Keratinocyte (primary cell): ENCODE results near the gene RNF8. TPM values are rescaled to one million over a fixed set of nuclear protein-coding genes. Genes with fewer than 3 reads are reported as not detected.

ENCODE experiments used
- DNase-seq: peaks from one replicate; pipeline ENCODE4 v3.0.0-alpha.2; 2011; ENCODE audit warnings: low read depth, missing footprints, low spot score
- FAIRE-seq: peaks from 2 replicates; lab custom pipeline; 2011; peaks lifted over from hg19 to GRCh38; lab: Jason Lieb, UNC
- H2AFZ ChIP-seq: 2 replicates; pipeline ENCODE4 v1.6.0; 2012; ENCODE audit warnings: low read length, control low read depth, inconsistent platforms; ENCODE audit not compliant: control insufficient read depth
- H3K27ac ChIP-seq: 2 replicates; pipeline ENCODE4 v1.5.1; 2011; ENCODE audit warnings: low read length; ENCODE audit not compliant: control insufficient read depth, insufficient read depth
- H3K27me3 ChIP-seq: 3 replicates; pipeline ENCODE4 v1.6.0; 2011; ENCODE audit warnings: low read length; ENCODE audit not compliant: control insufficient read depth, insufficient read depth; ENCODE audit errors: extremely low read depth
- H3K36me3 ChIP-seq, 2 experiments: 2 replicates in 1 of 2; 3 replicates in 1 of 2; pipeline ENCODE4 v1.5.1; 2011; ENCODE audit warnings: low read length in 2 of 2, mild to moderate bottlenecking in 1 of 2; ENCODE audit not compliant: control insufficient read depth in 2 of 2, insufficient read depth in 2 of 2; ENCODE audit errors: extremely low read depth in 1 of 2
- H3K4me1 ChIP-seq: 3 replicates; pipeline ENCODE4 v1.5.1; 2011; ENCODE audit warnings: low read length; ENCODE audit not compliant: control insufficient read depth, insufficient read depth; ENCODE audit errors: extremely low read depth
- H3K4me2 ChIP-seq: 3 replicates; pipeline ENCODE4 v1.6.0; 2011; ENCODE audit warnings: low read depth, low read length; ENCODE audit not compliant: control insufficient read depth, insufficient read depth; ENCODE audit errors: extremely low read depth
- H3K4me3 ChIP-seq, 3 experiments: fragments of 200-600 bp in 1 of 3; sonication (generic) in 1 of 3; 2 replicates in 2 of 3; 3 replicates in 1 of 3; pipeline ENCODE4 v1.5.1; 2011 to 2016; ENCODE audit warnings: low read length in 3 of 3, mild to moderate bottlenecking in 3 of 3, control low read depth in 2 of 3, inconsistent platforms in 1 of 3, low read depth in 1 of 3, mixed read lengths in 1 of 3, mixed run types in 1 of 3, moderate library complexity in 1 of 3; ENCODE audit not compliant: control insufficient read depth in 2 of 3, insufficient read depth in 2 of 3; ENCODE audit errors: extremely low read depth in 1 of 3
- H3K79me2 ChIP-seq: 2 replicates; pipeline ENCODE4 v1.6.0; 2012; ENCODE audit warnings: low read length; ENCODE audit not compliant: control insufficient read depth, insufficient read depth
- H3K9ac ChIP-seq: 3 replicates; pipeline ENCODE4 v1.6.0; 2011; ENCODE audit warnings: low read length; ENCODE audit not compliant: control insufficient read depth, insufficient read depth; ENCODE audit errors: extremely low read depth
- H3K9me1 ChIP-seq: 3 replicates; pipeline ENCODE4 v1.6.0; 2011; ENCODE audit warnings: low read length; ENCODE audit not compliant: control insufficient read depth, insufficient read depth; ENCODE audit errors: extremely low read depth
- H3K9me3 ChIP-seq: 2 replicates; pipeline ENCODE4 v1.5.1; 2012; ENCODE audit warnings: low read depth, low read length; ENCODE audit not compliant: control insufficient read depth
- H4K20me1 ChIP-seq: 3 replicates; pipeline ENCODE4 v1.6.0; 2011; ENCODE audit warnings: low read length; ENCODE audit not compliant: control insufficient read depth, insufficient read depth; ENCODE audit errors: extremely low read depth
- EZH2 ChIP-seq: IDR thresholded peaks from one replicate; pipeline ENCODE4 v1.6.1; 2012; ENCODE audit warnings: inconsistent platforms, mild to moderate bottlenecking, low read length, moderate library complexity
- dilution Hi-C: fragments of 300-500 bp; cut with MboI; formaldehyde crosslinking; loops from one replicate; pipeline ENCODE4 v1.7.0; 2020; ENCODE audit warnings: low sequenced_read_pairs; ENCODE audit not compliant: extremely low pct_ligation_motif_present
- polyA plus RNA-seq, 5 experiments: library from polyadenylated mRNA; depleted of rRNA in 3 of 5; stranded (reverse) in 3 of 5; stranded (forward) in 1 of 5; unstranded in 1 of 5; fragments of >200 nt; gene quantifications; 1 replicate in 1 of 5; 2 replicates in 3 of 5; 3 replicates in 1 of 5; pipeline versions ENCODE4 v1.2.1 to v1.2.3, GENCODE V29; 2011 to 2012; ENCODE audit warnings: missing spikeins in 2 of 5, low read depth in 1 of 5, low replicate concordance in 1 of 5
- TF ChIP-seq, protein P1 (sequence below), 3 experiments: IDR thresholded peaks in 1 of 3; conservative IDR thresholded peaks in 1 of 3; optimal IDR thresholded peaks in 1 of 3; 2 replicates in 2 of 3; 3 replicates in 1 of 3; pipeline versions ENCODE3 to v1.5.1; 2011; ENCODE audit warnings: low read length in 3 of 3, mild to moderate bottlenecking in 3 of 3, moderate library complexity in 2 of 3, control low read depth in 1 of 3, inconsistent platforms in 1 of 3; ENCODE audit not compliant: insufficient read depth in 2 of 3; ENCODE audit errors: extremely low read depth in 1 of 3

The RNF8 gene
- polyA plus RNA-seq, 1 donor (not counting 4 experiments of a cell fraction or from before 2014, with no cell fraction given), result 34.5 TPM

DNA sequence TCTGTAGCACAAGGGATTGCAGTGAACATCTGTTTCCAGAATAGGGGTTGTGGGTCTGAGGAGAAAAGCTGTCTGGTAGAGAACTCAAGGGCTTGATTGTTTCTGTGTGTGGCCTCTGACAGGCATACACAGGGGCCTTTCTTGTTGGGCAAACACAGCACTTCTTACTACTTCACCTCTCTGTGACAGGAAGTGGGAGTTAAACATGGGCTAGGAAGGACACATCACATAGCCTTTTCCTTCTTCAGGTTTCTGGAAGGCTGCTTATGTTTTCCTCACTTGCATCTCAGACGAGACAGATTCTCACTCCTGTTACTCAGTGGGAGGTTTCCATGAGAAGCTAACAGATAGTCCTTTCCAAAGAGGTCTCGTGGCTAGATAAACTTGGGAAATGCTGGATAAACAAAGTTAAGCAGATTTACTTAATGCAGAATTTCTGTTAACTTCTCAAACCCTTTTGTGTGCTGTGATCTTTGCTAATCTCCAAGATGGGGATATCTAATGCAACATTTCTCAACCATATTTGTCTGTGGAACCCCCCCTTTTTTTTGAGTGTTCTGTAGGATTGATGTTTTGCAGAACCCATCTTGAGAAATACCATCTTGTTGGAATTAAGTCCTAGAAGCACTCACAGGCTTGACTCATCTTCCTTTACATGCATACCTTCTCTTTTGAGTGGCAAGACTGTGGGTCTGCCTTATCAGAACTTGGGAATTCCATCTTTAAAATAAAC lies 41.9 kb upstream of the RNF8 start:
- no peaks in the 10 kb centered on the region for H3K79me2 ChIP-seq
- no peaks in the 10 kb centered on the region for H3K4me1 ChIP-seq
- no peaks in the 10 kb centered on the region for H4K20me1 ChIP-seq
- TF ChIP-seq, protein P1, sequence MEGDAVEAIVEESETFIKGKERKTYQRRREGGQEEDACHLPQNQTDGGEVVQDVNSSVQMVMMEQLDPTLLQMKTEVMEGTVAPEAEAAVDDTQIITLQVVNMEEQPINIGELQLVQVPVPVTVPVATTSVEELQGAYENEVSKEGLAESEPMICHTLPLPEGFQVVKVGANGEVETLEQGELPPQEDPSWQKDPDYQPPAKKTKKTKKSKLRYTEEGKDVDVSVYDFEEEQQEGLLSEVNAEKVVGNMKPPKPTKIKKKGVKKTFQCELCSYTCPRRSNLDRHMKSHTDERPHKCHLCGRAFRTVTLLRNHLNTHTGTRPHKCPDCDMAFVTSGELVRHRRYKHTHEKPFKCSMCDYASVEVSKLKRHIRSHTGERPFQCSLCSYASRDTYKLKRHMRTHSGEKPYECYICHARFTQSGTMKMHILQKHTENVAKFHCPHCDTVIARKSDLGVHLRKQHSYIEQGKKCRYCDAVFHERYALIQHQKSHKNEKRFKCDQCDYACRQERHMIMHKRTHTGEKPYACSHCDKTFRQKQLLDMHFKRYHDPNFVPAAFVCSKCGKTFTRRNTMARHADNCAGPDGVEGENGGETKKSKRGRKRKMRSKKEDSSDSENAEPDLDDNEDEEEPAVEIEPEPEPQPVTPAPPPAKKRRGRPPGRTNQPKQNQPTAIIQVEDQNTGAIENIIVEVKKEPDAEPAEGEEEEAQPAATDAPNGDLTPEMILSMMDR (optimal IDR thresholded peaks at IDR 0.05 in 1 of 3, IDR thresholded peaks at IDR 0.05 in 1 of 3, conservative IDR thresholded peaks at IDR 0.05 in 1 of 3; ENCODE audit: extremely low read depth in 1 of 3, insufficient read depth in 2 of 3, low read length in 3 of 3), result no peak
- TF ChIP-seq EZH2, result no peak
- H3K27ac ChIP-seq, result no peak overlapping the region
- no peak overlapping the region for H3K9ac ChIP-seq
- H3K9me1 ChIP-seq, result no peaks in the 10 kb centered on the region
- no peak overlapping the region for H2AFZ ChIP-seq
- H3K36me3 ChIP-seq, result peaks cover 24 to 26% of the 10 kb centered on the region in 2 experiments
- no peak overlapping the region for H3K4me3 ChIP-seq
- H3K4me2 ChIP-seq, result no peak overlapping the region
- FAIRE-seq (no peak), DNase-seq (no peak)
- dilution Hi-C loops, result no loop called here
- H3K27me3 ChIP-seq, result no peaks in the 10 kb centered on the region
- no peaks in the 10 kb centered on the region for H3K9me3 ChIP-seq

DNA sequence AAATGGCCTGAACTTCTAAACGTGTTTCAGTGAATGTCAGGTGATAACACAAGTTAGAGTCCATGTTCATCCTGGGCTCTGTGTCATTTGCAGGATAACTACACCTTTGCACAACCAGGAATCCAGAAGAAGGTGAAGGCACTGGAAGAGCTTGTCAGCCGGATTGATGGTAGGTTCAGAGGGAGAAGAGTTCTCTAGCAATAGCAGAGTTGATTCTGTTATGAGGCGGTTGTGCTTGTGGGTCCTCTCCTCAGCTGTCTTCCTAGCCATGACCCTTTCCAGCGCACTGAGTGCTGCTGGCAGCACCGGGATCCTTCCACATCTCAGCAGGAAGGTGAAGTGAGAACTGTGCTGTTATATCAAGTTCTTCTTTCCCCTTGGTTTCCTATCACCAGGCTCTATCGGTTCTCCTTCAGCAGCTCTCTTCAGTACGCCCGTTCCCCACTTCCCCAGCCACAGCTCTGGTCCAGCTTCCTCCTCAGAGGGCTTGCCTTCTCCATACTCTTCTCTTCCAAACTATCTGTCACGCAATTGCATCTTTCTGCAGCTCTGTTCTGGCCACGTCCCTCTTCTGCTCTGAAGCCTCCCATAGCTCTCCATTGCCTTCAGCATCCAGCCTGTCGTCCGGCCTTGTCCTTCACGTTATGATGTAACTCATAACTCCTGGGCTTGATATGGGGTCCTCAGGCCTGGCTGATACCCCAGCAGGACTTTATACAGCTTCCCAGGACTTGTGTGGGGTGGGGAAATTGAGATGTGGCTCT lies 39.9 kb upstream of the RNF8 start:
- FAIRE-seq, result no peak

More for the DNA sequence above, 39.9 kb upstream of the RNF8 start:
- no peak overlapping the region for H3K4me2 ChIP-seq
- H3K4me3 ChIP-seq, result no peak overlapping the region
- H3K4me1 ChIP-seq, result no peaks in the 10 kb centered on the region
- H3K36me3 ChIP-seq, result peaks cover 33 to 35% of the 10 kb centered on the region in 2 experiments
- no peak overlapping the region for H3K9ac ChIP-seq
- no peaks in the 10 kb centered on the region for H3K79me2 ChIP-seq
- no peaks in the 10 kb centered on the region for H4K20me1 ChIP-seq
- no peaks in the 10 kb centered on the region for H3K9me1 ChIP-seq
- no peak for DNase-seq
- no peak overlapping the region for H3K27ac ChIP-seq
- H3K27me3 ChIP-seq, result no peaks in the 10 kb centered on the region
- H2AFZ ChIP-seq, result no peak overlapping the region
- no peaks in the 10 kb centered on the region for H3K9me3 ChIP-seq
- dilution Hi-C loops, result no loop called here
- TF ChIP-seq, protein P1 (optimal IDR thresholded peaks at IDR 0.05 in 1 of 3, IDR thresholded peaks at IDR 0.05 in 1 of 3, conservative IDR thresholded peaks at IDR 0.05 in 1 of 3; ENCODE audit: extremely low read depth in 1 of 3, insufficient read depth in 2 of 3, low read length in 3 of 3), result no peak
- no peak for TF ChIP-seq EZH2
